ENCODE measurements around the gene ABCD4.

GRCh38 chr14:74348735-74349463 is 46.2 kb upstream of the ABCD4 start:
- no peak for TF ChIP-seq POLR2A (IDR thresholded peaks at IDR 0.05)
- no peak for TF ChIP-seq CTCF (IDR thresholded peaks at IDR 0.05)

Measured in thyroid gland (tissue), 4 donors.